DLD1 (cell line): Measurements from ENCODE around the gene ZBTB24.
"Not testable (repeated sequence)": the region's sequence is repeated elsewhere in the genome, so short reads cannot be mapped to it uniquely, and the experiment has no call there.

ENCODE experiments used
- in situ Hi-C: cut with HindIII; loops from 2 replicates; pipeline ENCODE4 v1.10.0; 2017; ENCODE audit warnings: low sequenced_read_pairs

Gene ZBTB24

GRCh38 chr6:109472132-109472995 is 10.7 kb downstream of the ZBTB24 start:
- in situ Hi-C loops = no loop called here

DNA sequence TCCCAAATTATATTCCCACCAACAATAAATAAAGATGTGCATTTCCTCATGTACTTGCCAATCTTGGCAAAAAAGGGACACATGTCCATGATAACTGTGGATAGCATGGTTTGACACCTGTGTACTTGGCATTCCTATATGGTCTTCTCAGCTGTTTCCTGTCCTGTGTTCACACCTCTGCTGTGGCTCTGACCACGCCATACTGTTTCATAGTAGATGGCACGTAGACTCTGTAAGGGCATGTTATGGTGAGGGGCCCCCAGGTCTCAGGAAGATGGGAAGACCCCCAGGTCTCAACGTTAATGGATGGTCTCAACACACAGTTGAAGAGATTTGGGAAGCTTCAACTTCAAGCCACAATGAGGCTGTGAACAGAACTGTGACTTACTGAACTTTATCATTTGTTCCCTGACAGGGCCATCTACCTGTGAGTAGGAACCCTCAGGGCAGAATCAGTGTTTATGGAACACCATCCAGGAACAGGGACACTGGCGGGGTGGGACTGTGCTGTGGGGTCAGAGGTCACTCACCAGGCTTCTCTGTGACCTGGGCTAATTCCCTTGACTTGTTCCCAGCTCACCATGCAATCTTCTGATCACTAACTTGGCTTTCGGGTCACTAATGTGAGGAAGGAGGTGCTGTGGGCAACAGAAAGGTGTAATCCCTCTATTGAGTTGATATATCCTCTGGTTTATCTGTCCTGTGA is 11.8 kb downstream of the ZBTB24 start:
- in situ Hi-C loops = no loop called here

DNA sequence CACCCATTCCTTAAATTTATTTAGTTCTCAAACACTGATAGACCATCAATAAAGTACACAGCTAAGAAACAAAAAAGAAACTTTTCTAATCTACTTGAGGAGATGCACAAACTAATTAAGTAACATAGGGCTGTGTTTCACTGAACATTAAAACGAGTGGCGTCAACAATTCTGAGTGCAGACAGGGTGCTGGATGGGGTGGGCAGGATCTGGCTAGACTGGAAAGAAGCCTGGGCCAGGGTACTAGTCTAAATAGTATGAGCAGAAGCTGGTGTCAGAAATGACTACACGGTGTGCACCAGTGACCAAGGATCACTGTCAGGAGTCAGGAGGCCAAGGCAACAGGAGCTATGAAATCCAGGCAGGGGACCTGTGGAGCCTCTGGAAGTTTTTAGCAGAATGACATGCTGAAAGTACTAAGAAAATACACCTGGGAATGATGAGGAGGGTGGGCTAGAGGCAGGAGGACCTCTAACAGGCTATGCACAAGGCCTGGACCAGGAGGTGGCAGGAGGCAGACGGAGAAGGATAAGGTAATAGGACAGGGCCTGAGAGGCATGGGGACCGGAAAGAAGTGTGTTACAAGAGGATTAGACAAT is 13.3 kb downstream of the ZBTB24 start:
- in situ Hi-C loops = no loop called here

GRCh38 chr6:109467696-109468095 is 15.3 kb downstream of the ZBTB24 start:
- in situ Hi-C loops = no loop called here

GRCh38 chr6:109466212-109466923 is 16.7 kb downstream of the ZBTB24 start:
- in situ Hi-C loops = no loop called here

DNA sequence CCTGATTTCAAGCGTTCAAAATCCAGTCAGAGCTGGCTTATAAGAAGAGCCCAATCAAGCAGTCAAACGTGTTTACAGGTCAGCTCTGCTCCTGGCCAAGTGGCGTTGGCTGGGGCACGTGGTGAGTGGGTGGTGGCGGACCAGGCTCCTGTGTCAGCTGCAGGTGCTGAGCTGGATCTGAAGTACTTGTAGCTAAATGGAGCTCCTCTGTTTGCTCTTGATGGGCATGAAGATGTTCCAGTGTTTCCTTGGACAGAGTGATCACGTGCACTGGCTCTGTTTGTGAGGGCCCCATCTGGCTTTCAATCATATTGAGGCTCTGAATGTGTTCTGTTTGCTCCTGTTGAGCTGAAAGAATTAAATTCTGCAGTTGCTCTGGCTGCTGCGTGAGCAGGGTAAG is 17.2 kb downstream of the ZBTB24 start:
- in situ Hi-C loops = no loop called here

DNA sequence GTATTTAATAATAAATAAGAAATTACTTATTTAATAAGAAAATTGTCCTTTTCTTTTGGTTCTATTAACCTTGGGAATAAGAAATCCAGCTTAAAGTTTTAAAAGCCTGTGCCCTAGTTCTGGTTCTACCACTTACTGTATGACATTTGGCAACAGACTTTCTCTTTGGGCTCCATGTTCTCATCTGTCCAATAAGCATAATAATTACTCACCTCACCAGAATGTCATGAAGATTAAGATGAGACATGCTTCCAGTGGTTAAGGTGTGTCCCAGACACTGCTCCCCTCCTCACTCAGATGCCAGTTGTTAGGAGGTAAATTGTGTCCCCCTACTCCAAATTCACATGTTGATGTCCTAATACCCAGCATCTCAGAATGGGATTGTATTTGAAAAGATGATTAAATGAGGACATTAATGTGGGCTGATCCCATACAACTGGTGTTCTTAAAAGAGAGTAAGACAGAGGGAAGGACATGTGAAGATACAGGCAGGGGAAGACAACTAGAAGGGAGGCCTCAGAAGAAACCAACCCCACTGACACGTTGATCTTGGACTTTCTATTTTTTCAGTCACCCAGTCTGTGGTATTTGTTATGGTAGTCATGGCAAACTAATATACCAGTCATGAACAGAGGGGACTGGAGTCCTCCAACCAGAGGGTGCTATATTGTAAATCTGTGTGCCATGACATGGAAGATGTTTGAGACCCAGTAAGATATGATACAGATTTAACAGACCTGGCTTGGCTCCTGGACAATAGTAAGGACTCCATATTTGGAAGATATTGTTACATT is 21.1 kb downstream of the ZBTB24 start:
- in situ Hi-C loops = no loop called here

DNA sequence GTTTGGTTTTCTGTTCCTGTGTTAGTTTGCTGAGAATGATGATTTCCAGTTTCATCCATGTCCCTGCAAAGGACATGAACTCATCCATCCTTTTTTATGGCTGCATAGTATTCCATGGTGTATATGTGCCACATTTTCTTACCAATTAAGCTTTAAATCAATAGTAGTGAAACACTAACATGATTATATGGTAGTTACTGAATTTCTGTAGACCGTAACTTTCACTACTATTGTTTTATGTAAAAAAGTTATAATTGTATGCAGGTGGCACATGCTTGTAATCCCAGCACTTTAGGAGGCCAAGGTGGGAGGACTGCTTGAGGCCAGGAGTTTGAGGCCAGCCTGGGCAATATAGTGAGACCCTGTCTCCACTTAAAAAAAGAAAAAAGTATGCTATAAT is 21.8 kb downstream of the ZBTB24 start:
- in situ Hi-C loops = not testable (repeated sequence)

GRCh38 chr6:109460161-109460829 is 22.7 kb downstream of the ZBTB24 start:
- in situ Hi-C loops = no loop called here

GRCh38 chr6:109458774-109459531 is 24.1 kb downstream of the ZBTB24 start:
- in situ Hi-C loops = no loop called here

DNA sequence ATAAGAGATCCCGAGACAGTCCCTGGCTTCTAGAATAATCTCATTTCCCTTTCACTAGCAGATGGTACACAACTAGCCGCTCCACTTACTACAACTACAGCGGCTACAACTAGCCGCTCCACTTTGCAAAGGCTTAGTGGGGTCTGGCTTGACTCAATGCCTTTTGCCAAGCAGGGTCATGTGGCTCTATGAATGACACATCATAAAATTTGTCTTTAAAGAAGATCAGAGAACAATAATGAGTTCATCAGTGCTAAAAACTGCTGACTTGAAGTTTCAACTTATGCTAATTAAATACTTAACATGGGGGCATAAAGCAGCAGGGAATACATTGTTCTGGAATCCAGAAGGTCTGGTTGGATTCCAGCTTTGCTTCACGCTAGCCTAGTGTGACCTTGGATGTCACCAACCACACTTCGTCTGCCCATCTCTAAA is 25.4 kb downstream of the ZBTB24 start:
- in situ Hi-C loops = no loop called here

GRCh38 chr6:109456710-109457561 is 26.1 kb downstream of the ZBTB24 start:
- in situ Hi-C loops = no loop called here

GRCh38 chr6:109456111-109456583 is 26.9 kb downstream of the ZBTB24 start:
- in situ Hi-C loops = no loop called here

GRCh38 chr6:109455437-109456110 is 27.4 kb downstream of the ZBTB24 start, which contains the start of gene MICAL1:
TSS of gene MICAL1 (minus strand) at chr6:109455772. CDS start at chr6:109454196, 1,576 bp downstream.
- in situ Hi-C loops = no loop called here

GRCh38 chr6:109454496-109455436 is 28.3 kb downstream of the ZBTB24 start:
- in situ Hi-C loops = no loop called here
